Measurements from ENCODE around the gene NXN.
"Not testable (repeated sequence)": the region's sequence is repeated elsewhere in the genome, so short reads cannot be mapped to it uniquely, and the experiment has no call there.

Gene NXN

DNA sequence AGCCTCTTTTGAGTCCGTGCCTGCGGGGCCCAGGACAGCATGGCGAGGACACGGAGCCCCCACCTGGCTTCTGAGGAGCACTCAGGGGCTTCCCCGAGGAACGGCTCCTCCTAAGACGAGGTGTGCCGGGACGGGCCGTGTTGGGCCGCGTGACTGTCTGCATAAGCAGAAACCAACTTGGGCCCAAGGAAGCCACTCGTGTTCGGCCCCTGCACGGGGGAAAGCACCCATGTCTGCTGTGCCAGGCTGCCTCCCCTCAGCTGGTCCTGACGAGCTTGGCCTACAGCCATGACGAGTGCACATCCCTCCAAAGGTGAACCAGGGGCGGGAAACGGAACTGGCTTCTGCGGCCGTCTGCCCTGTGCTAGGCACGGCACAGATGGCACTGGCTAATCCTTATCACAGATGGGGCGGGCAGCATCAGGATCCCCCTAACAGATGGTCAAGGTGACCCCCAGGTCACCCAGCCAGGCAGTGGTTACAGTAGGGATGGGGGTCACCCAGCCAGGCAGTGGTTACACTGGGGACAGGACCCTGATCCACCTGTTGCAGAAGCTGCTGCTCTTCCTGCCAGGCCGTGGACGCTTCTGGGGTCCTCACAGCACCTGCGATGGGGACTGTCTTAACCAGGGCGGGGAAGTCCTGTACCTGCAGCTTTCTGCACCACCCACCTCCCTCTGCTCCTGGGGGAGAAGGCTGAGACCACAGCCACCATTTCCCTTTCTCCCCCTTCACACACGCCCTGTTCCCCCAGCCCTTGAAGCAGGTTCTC is 171.9 kb downstream of the NXN start:
- H3K4me3 Mint-ChIP-seq = no peak overlapping the region

DNA sequence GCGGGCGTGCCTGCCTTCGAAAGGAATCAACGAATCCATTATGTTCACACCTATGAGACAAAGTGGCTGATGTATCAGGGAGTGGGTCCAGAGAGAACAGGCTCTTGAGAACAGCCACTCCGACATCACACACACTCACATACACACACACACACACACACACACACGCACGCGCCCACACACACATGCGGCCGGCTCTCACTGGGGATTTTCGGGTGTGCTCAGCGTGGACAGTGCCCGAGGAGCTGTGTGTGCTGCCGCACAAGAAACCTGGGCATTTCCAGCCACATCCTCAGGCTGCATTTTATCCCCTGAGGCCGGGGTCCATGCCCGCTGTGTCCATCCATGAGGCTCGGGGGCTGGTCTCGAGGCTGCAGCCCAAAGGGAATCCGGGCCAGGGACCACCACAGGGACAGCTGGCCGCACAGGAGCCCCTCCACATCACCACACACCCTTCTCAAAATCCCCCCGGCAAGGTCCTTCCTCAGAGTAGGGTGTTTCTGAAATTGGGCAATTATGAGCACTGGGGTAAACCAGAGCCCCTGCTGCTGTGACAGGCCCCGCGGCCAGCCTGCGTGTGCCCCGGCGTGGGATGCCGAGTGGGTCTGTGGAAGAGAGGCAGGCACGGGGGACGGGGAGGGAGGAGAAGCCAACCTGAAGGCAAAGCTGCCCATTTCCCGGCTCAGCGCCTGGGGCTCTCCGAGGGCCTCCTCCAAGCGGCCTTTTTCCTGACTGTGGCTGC is 172.6 kb downstream of the NXN start:
- no peak for DNase-seq
- no peak overlapping the region for H3K4me3 Mint-ChIP-seq
- CTCF ChIA-PET = no interaction called here
- H3K9me3 Mint-ChIP-seq = no peaks in the 10 kb centered on the region
- no peaks in the 10 kb centered on the region for H3K36me3 Mint-ChIP-seq
- H3K27ac Mint-ChIP-seq = no peak overlapping the region
- H3K27me3 Mint-ChIP-seq = no peaks in the 10 kb centered on the region
- H3K4me1 Mint-ChIP-seq = no peaks in the 10 kb centered on the region

More for the DNA sequence above, 171.9 kb downstream of the NXN start:
- no peaks in the 10 kb centered on the region for H3K36me3 Mint-ChIP-seq
- no peak for DNase-seq
- H3K9me3 Mint-ChIP-seq = peaks cover 4% of the 10 kb centered on the region
- CTCF ChIA-PET = no interaction called here
- H3K27ac Mint-ChIP-seq = no peak overlapping the region
- no peaks in the 10 kb centered on the region for H3K27me3 Mint-ChIP-seq
- H3K4me1 Mint-ChIP-seq = no peaks in the 10 kb centered on the region

DNA sequence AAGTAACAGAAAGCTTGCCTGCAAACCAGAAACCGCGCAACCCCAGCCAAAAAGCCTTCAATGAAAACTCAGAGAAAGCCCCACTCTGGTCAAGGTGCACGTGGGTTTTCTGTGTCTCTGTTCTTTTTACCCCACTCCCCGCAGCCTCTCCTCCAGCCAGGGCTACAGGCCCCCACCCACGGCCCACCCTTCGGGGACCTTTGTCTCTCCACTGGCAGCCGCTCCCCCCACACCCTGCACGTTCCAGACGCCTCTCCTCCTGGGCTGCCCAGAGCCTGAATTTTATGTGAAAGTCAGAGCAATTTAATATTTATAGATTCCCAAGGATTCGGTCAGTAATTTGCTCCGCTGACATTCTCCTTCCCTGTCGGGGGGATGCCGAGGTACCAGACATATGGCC is 173.2 kb downstream of the NXN start:
- no peak overlapping the region for H3K4me3 Mint-ChIP-seq
- CTCF ChIA-PET = no interaction called here
- H3K36me3 Mint-ChIP-seq = no peaks in the 10 kb centered on the region
- H3K9me3 Mint-ChIP-seq = no peaks in the 10 kb centered on the region
- H3K27me3 Mint-ChIP-seq = no peaks in the 10 kb centered on the region
- no peak overlapping the region for H3K27ac Mint-ChIP-seq
- no peaks in the 10 kb centered on the region for H3K4me1 Mint-ChIP-seq
- no peak for DNase-seq

DNA sequence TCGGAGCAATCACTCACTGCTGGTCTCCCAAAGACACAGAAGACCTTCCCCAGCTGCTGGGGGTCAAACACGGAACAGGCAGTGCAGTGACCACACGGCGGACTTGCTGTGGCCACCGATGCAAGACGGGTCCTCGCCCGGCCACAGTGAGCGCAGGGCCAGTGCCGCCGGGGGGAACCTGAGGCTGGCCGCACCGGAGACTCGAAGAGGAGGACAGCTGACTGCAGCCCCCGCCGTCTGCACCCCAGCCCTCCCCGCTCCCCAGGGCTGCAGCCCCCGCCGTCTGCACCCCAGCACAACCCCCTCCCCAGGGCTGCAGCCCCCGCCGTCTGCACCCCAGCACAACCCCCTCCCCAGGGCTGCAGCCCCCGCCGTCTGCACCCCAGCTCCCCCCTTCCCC is 173.7 kb downstream of the NXN start:
- CTCF ChIA-PET, H3K4me3 Mint-ChIP-seq, DNase-seq, H3K4me1 Mint-ChIP-seq, H3K9me3 Mint-ChIP-seq, H3K27ac Mint-ChIP-seq, H3K36me3 Mint-ChIP-seq, H3K27me3 Mint-ChIP-seq: not testable (repeated sequence)

DNA sequence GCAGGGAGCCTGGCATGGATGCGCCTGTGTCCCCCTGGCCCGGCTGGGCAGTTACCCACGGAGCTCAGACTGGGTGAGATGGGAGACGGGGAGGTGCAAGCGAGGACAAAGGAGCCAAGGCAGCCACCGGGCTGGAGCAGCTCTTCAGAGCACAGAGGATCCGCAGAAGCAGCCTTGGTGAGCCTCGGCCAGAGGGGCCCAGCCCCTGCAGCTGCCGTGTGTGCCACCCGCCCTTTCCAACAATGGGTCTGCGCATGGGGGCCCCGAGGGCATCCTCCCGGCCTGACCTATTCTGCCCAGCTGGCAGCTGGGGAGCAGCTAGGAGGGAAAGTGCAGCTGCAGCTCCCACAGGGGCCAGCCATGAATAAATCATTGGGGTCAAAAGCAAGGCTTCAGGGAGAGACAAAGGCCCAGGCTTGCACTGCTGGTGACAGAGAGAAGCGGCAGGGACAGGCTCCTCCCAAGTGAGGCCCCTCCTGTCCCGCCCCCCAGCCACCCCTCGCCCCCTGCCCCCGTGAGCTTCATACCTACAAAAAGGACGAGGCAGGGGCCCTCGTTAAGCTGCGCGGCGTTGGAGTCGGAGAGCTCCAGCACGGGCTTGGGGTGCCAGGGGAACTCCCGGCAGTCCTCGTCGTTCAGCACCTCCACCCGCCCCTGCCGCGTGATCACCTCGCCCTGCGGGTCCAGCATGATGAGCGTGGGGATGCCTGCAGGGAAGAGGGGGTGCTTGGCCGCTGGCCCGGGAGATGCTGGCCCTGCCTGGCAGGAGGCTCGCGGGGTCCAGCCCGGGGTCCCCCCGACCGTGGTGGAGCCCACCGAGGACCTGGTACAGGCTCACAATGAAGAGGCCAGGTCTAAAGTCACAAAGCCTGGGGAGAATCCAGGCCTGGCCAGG is 174.8 kb downstream of the NXN start:
- Mint-ChIP-seq H3K27ac (no peak overlapping the region), H3K27me3 (no peaks in the 10 kb centered on the region), H3K4me3 (no peak overlapping the region), H3K9me3 (no peaks in the 10 kb centered on the region), H3K4me1 (no peaks in the 10 kb centered on the region), H3K36me3 (no peaks in the 10 kb centered on the region)
- CTCF ChIA-PET = interaction anchor here (2.2 kb wide), 1 partner anchor 10 kb away, joined by 7 read pairs; no protein-coding TSS in a partner anchor
- no peak for DNase-seq

DNA sequence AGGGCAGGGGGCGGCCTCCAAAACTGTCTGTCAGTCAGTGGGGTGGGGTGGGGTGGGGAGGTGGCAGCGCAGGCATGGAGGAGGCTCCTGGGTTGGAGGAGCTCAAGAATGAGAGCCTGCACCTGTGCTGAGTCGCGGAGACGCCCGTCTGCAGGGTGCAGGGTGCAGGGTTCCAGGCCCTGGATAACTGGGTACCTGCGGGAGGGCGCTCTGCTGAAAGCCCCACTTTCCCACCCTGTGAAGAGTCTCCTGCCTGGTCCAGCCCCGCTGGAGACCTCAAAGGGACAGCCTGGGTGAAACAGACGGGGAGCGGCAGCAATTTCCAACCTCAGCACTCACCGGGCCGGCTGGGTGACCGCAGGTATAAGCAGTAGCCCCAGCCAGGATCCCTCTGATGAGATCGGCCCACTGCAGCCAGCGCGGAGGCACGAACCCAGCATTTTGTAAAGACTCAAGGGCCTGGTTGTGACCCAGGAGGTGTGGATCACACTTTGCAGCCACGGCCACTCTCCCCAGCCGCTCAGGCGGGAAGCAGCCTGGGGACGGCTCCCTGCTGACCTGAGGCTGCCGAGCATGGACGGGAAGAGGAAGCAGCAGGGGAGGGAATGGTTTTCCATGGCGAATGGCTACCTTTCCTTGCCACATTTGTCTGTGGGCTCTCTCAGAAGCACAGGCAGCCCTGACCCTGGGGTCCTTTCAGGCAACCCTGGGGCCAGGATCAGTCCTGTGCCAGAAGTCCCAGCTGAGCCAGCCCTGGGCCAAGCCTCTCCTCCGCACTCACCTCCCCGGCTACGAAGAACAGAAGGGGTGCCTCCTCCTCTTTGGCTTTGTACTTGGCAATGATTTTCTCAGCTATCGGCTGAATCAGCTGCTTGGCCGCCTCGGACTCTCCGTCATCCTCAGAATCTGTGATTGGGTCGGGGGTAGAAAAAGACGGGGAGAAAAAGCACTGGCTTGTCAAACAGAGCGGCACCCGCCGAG is 176.4 kb downstream of the NXN start:
- no peak overlapping the region for H3K27ac Mint-ChIP-seq
- no peaks in the 10 kb centered on the region for H3K9me3 Mint-ChIP-seq
- H3K36me3 Mint-ChIP-seq = no peaks in the 10 kb centered on the region
- H3K4me3 Mint-ChIP-seq = no peak overlapping the region
- H3K27me3 Mint-ChIP-seq = no peaks in the 10 kb centered on the region
- H3K4me1 Mint-ChIP-seq = no peaks in the 10 kb centered on the region
- DNase-seq = no peak
- CTCF ChIA-PET = interaction anchor here (2.2 kb wide), 1 partner anchor 8 kb away, joined by 7 read pairs; no protein-coding TSS in a partner anchor

DNA sequence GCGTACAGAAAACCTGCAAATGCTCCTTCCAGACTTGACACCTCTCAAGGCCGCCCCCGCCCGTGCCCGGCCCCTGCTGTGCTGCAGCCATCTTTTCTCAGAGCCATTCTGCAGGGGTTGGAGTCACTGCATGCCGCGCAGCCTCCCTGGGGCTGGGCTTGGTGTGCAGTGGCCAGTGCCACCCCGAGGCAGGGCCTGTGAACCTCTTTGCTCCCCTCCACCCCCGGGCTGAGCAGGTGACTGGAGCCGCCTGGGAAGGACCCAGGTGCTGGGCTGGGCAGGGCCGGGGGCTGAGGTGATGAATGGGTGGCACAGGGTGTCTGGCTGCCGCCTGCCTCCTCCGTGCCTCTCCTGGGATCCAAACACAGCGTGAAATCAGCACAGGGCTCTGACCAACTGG is 177.1 kb downstream of the NXN start:
- H3K4me1 Mint-ChIP-seq = no peaks in the 10 kb centered on the region
- H3K27ac Mint-ChIP-seq = no peak overlapping the region
- no peak overlapping the region for H3K4me3 Mint-ChIP-seq
- no peaks in the 10 kb centered on the region for H3K27me3 Mint-ChIP-seq
- DNase-seq = no peak
- CTCF ChIA-PET = interaction anchor here (1.4 kb wide), 1 partner anchor 178 kb away, joined by 6 read pairs; no protein-coding TSS in a partner anchor
- no peaks in the 10 kb centered on the region for H3K36me3 Mint-ChIP-seq
- no peaks in the 10 kb centered on the region for H3K9me3 Mint-ChIP-seq

DNA sequence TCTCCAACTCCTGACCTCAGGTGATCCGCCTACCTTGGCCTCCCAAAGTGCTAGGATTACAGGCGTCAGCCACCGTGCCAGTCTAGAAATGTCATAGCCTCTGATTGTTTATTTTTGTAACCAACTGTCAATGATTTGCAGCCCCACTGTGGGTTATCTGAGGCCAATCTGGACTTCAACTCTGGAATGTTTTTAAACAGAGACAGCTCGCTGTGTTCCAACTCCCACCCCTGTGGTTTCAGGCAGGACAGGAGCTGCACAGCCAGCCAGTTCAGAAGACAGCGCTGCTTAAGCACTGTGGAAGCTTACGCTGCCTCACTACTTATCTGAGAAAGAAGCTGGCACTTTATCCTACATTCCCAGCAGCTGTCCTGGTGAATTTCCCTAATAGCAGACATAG is 177.9 kb downstream of the NXN start:
- H3K9me3 Mint-ChIP-seq = no peaks in the 10 kb centered on the region
- H3K4me1 Mint-ChIP-seq = no peaks in the 10 kb centered on the region
- DNase-seq = no peak
- CTCF ChIA-PET = interaction anchor here (1.4 kb wide), 1 partner anchor 179 kb away, joined by 6 read pairs; no protein-coding TSS in a partner anchor
- no peak overlapping the region for H3K4me3 Mint-ChIP-seq
- H3K27me3 Mint-ChIP-seq = no peaks in the 10 kb centered on the region
- no peaks in the 10 kb centered on the region for H3K36me3 Mint-ChIP-seq
- H3K27ac Mint-ChIP-seq = no peak overlapping the region

DNA sequence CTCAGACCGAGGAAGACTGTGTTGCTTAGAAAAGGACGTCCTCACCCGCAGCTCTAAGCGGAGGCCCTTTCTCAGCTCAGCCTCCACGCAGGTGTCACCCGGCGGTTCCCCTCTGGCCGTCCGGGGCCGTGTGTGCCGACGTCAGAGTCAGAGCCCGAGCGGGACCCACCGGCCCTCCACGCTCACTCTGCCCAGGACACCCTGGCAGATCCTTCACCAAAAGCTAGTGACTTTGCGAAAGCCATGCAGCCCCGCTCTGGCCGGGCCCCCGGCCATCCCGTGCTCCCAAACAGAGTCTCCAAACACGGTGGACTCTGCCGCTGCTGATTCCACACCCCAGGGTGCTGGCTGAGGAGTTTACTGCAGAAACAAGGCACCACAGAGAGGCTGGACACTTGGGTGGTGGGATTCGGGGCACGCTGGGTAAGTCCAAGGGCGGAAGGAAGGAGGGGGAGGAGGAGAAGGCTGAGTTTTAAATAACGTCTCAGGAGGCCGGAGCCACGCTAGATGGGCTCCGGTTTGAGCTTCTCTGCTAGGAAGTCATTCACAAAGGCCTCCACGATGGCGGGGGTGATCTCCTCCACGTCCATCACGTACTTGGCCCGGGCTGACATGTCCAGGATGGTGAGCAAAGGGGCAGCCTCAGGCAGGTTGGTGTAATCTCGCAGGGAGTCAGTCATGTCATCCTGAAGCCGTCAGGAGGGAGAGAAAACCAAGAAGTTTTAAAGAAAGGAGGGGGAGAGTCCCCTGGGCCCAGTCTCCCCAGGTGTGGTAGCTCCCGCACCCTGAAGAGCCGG is 178.9 kb downstream of the NXN start:
- Mint-ChIP-seq H3K36me3 (no peaks in the 10 kb centered on the region), H3K9me3 (no peaks in the 10 kb centered on the region), H3K27me3 (no peaks in the 10 kb centered on the region), H3K4me1 (no peaks in the 10 kb centered on the region), H3K27ac (no peak overlapping the region), H3K4me3 (no peak overlapping the region)
- CTCF ChIA-PET = no interaction called here
- DNase-seq = no peak

DNA sequence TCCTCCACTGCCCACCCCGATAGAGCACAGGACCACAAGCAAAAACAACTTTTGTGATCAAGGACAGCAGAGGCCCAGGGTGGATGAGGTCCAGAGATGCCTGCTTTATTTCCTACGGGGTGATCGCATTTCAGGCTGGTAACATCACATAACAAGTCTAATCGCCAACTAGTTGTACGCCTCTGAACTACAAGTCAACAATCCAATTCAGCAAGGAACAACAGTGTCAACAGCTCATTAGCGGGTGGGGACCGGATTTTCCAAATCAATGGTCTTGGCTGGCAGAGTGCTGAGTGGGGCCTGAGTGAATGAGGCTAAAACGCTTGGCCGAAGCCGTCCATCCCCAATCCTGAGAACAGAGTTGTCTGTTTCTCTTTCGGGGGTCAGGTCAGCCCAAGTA is 180.3 kb downstream of the NXN start:
- CTCF ChIA-PET = interaction anchor here (5.2 kb wide), 1 partner anchor 182 kb away, joined by 59 read pairs; the partner anchor contains the start of gene NXN
- H3K9me3 Mint-ChIP-seq = no peaks in the 10 kb centered on the region
- H3K27me3 Mint-ChIP-seq = no peaks in the 10 kb centered on the region

DNA sequence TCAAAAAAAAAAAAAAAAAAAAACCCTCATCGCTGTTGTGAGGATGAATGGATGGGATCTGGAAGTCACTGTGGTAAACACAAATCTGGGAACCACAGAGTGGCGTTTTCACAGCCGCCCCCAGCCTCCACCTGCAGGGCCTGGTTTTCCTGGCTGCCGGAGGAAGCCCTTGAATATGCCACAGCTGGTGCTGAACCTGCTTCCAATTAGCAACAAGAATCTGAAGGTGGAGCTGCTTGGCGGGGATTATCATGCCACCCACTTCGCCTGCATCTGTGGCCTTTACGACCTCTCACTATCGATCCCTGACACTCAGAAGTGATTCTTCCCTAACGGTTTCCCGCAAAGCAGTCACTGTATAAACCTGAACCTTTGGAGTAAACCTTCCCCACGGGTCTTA is 181.3 kb downstream of the NXN start:
- Mint-ChIP-seq H3K27ac (no peak overlapping the region), H3K4me1 (peaks cover 7% of the 10 kb centered on the region), H3K9me3 (no peaks in the 10 kb centered on the region), H3K36me3 (no peaks in the 10 kb centered on the region), H3K27me3 (no peaks in the 10 kb centered on the region), H3K4me3 (no peak overlapping the region)
- DNase-seq = no peak
- CTCF ChIA-PET = interaction anchor here (1.0 to 5.2 kb wide), 2 partner anchors 183 to 198 kb away, joined by 3 to 59 read pairs; partner anchors contain the start of genes NXN and TIMM22

More for the DNA sequence above, 180.3 kb downstream of the NXN start:
- DNase-seq = no peak
- Mint-ChIP-seq H3K36me3 (no peaks in the 10 kb centered on the region), H3K27ac (no peak overlapping the region), H3K4me1 (peaks cover 7% of the 10 kb centered on the region), H3K4me3 (no peak overlapping the region)

DNA sequence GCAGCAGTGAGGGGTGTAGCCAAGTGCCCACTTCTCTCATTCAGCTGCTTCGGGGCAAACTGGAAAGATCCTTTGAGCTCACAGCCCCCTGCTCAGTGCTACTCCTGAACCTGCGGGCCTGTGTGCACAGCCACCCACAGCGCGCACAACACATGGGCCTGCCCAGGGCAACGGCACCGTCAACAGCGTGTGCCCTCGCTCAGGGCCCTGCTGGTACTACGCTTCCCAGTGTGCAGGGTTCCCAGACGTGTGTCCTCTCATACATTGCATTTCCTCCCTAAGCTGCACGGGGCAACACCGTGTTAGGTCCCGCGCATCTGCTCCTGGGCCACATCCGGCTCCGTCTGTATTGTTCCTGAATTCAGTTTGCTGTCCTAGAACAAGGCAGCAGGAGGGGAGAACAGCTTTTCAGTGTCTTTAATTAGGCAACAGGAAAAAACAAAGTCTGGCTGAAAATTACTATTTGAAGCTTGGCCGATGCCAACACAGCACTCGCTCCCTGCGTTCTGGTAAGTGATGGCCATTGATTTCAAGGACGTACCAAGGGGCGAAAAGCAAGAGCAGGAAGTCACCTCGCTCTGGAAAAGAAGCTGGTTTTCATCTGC is 182.2 kb downstream of the NXN start:
- Mint-ChIP-seq H3K27me3 (no peaks in the 10 kb centered on the region), H3K27ac (no peak overlapping the region), H3K4me1 (peaks cover 7% of the 10 kb centered on the region), H3K4me3 (no peak overlapping the region), H3K36me3 (peaks cover 5% of the 10 kb centered on the region), H3K9me3 (no peaks in the 10 kb centered on the region)
- DNase-seq = no peak
- CTCF ChIA-PET = interaction anchor here (5.2 kb wide), 1 partner anchor 184 kb away, joined by 59 read pairs; the partner anchor contains the start of gene NXN

All from activated naive CD4-positive, alpha-beta T cell treated with anti-CD3 and anti-CD28 coated beads, Interleukin-2, amount 10 ng/mL, durations not matched to agents 7 days and 5 days (primary cell).